ENCODE data around the gene MAPKAP1. TPM values are rescaled to one million over a fixed set of nuclear protein-coding genes. Genes with fewer than 3 reads are reported as not detected.

Gene MAPKAP1
- total RNA-seq, 1 donor from 2014 or later, result 81.9 TPM

GRCh38 chr9:125587819-125588460, 119.1 kb downstream of the MAPKAP1 start:
- H3K27me3 ChIP-seq (ENCODE audit: control insufficient read depth, insufficient read depth, low read length), result no peaks in the 10 kb centered on the region
- FAIRE-seq, result no peak

GRCh38 chr9:125586172-125586511, 120.9 kb downstream of the MAPKAP1 start:
- TF ChIP-seq CTCF (IDR thresholded peaks at IDR 0.05; ENCODE audit: insufficient read depth, low read length, severe bottlenecking), result no peak
- no peak for DNase-seq (ENCODE audit: low read depth)
- Histone ChIP-seq H3K36me3 (ENCODE audit: control insufficient read depth, insufficient read depth, low read length) (peaks cover 2% of the 10 kb centered on the region), H3K4me3 (ENCODE audit: low read depth, low read length) (no peak overlapping the region), H3K27me3 (ENCODE audit: control insufficient read depth, insufficient read depth, low read length) (no peaks in the 10 kb centered on the region)
- no peak for FAIRE-seq

More at GRCh38 chr9:125587819-125588460, 119.1 kb downstream of the MAPKAP1 start:
- DNase-seq (ENCODE audit: low read depth), result no peak
- H3K36me3 ChIP-seq (ENCODE audit: control insufficient read depth, insufficient read depth, low read length), result peaks cover 2% of the 10 kb centered on the region
- TF ChIP-seq CTCF (IDR thresholded peaks at IDR 0.05; ENCODE audit: insufficient read depth, low read length, severe bottlenecking), result no peak
- no peak overlapping the region for H3K4me3 ChIP-seq (ENCODE audit: low read depth, low read length)

GRCh38 chr9:125585503-125586171, 121.4 kb downstream of the MAPKAP1 start:
- no peak overlapping the region for H3K4me3 ChIP-seq (ENCODE audit: low read depth, low read length)
- no peak for TF ChIP-seq CTCF (IDR thresholded peaks at IDR 0.05; ENCODE audit: insufficient read depth, low read length, severe bottlenecking)
- no peak for FAIRE-seq

GRCh38 chr9:125580701-125581286, 126.2 kb downstream of the MAPKAP1 start:
- no peak for DNase-seq (ENCODE audit: low read depth)
- no peak for FAIRE-seq
- no peak for TF ChIP-seq CTCF (IDR thresholded peaks at IDR 0.05; ENCODE audit: insufficient read depth, low read length, severe bottlenecking)
- no peak overlapping the region for H3K4me3 ChIP-seq (ENCODE audit: low read depth, low read length)
- H3K36me3 ChIP-seq (ENCODE audit: control insufficient read depth, insufficient read depth, low read length), result peaks cover 2% of the 10 kb centered on the region
- no peaks in the 10 kb centered on the region for H3K27me3 ChIP-seq (ENCODE audit: control insufficient read depth, insufficient read depth, low read length)

More at GRCh38 chr9:125585503-125586171, 121.4 kb downstream of the MAPKAP1 start:
- Histone ChIP-seq H3K27me3 (ENCODE audit: control insufficient read depth, insufficient read depth, low read length) (no peaks in the 10 kb centered on the region), H3K36me3 (ENCODE audit: control insufficient read depth, insufficient read depth, low read length) (peaks cover 2% of the 10 kb centered on the region)
- DNase-seq (ENCODE audit: low read depth), result no peak

GRCh38 chr9:125579030-125579932, 127.7 kb downstream of the MAPKAP1 start:
- DNase-seq (ENCODE audit: low read depth) (no peak), FAIRE-seq (no peak)
- Histone ChIP-seq H3K27me3 (ENCODE audit: control insufficient read depth, insufficient read depth, low read length) (no peaks in the 10 kb centered on the region), H3K36me3 (ENCODE audit: control insufficient read depth, insufficient read depth, low read length) (no peaks in the 10 kb centered on the region), H3K4me3 (ENCODE audit: low read depth, low read length) (no peak overlapping the region)
- no peak for TF ChIP-seq CTCF (IDR thresholded peaks at IDR 0.05; ENCODE audit: insufficient read depth, low read length, severe bottlenecking)
